ENCODE results near the gene MAGEA2B.
"Not testable (repeated sequence)": the region's sequence is repeated elsewhere in the genome, so short reads cannot be mapped to it uniquely, and the experiment has no call there.

Gene MAGEA2B

DNA sequence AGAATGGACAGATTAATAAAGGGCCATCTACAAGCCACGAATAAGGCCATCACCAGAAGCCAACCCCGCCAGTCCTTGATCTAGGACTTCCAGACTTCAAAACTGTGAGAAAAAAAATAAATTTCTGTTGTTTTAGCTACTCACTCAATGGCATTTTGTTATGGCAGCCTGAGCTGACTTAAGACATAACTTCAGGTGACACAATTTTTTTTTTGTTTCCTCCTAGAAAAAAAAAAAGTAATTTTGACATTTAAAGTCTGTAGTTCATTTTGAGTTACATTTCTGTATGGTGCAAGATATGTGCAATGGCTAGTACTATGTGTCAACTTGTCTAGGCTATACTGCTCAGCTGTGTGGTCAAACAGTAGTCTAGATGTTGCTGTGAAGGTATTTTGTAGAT, 44.5 kb downstream of the MAGEA2B start, which contains the start of gene CSAG3:
Gene CSAG3 (plus strand): TSS at position 301 of the 400 bp plus-strand sequence.
- not testable (repeated sequence) for DNase-seq (ENCODE audit: low read depth)

GRCh38 chrX:152759544-152759943, 45.1 kb downstream of the MAGEA2B start:
- not testable (repeated sequence) for DNase-seq (ENCODE audit: low read depth)

DNA sequence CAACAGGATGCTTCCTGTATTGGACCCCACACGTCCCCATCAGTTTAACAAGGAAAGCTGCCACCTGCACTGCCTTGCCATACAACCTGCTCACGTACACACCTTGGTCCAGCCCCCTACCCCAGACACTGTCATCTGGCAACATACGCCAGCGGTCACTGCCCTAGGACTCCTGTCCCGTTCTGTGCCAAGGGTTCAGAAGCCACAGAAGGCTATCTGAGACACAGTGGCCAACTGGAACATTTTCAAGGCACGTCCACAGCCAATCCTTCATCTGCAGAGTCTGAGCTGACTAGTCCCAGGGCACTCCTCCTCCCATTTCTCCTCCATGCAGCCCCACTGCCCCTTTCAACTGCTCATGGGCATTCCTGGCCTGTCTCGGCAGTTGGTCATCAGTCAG, 47.2 kb downstream of the MAGEA2B start:
- not testable (repeated sequence) for DNase-seq (ENCODE audit: low read depth)

DNA sequence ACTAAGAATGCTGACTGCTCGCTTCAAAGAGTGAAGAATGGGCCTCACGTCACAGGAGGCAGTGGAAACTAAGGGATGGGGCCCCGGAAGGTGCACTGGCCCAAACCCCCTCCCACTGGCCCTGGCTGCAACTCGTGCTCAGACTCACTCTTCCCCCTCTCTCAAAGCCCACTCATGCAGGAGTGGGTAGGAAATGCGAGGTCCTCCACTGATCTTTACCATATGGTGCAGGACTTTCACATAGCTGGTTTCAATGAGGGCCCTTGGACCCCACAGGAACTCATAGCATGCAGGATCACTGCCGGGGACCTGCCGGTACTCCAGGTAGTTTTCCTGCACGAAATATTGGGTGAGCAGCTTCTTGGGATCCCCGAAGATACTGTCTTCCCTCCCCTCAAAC, 52.1 kb downstream of the MAGEA2B start:
- not testable (repeated sequence) for DNase-seq (ENCODE audit: low read depth)
